Thoracic aorta (tissue), 2 donors: ENCODE results near the gene CWC27. TPM values are rescaled to one million over a fixed set of nuclear protein-coding genes. Genes with fewer than 3 reads are reported as not detected.

Source experiments
- ATAC-seq: fragments of 150-250 bp; one replicate; pipeline ENCODE4 v1.8.0; 2017; ENCODE audit warnings: low read depth; ENCODE audit not compliant: insufficient number of reproducible peaks, low FRiP score
- DNase-seq: peaks from one replicate; pipeline ENCODE4 v3.0.0-alpha.2; 2020; ENCODE audit warnings: low spot score
- H3K27ac ChIP-seq, 2 donors: fragments of 200-600 bp; sonication (generic); 1 replicate in 1 of 2; 2 replicates in 1 of 2; pipeline ENCODE4 v1.5.1; 2016; ENCODE audit warnings: mild to moderate bottlenecking in 2 of 2, moderate library complexity in 2 of 2
- H3K27me3 ChIP-seq: fragments of 200-600 bp; sonication (generic); replicated peaks from 2 replicates; pipeline ENCODE4 v1.6.0; 2016; ENCODE audit warnings: mild to moderate bottlenecking; ENCODE audit not compliant: insufficient read depth
- H3K36me3 ChIP-seq: fragments of 200-600 bp; sonication (generic); one replicate; pipeline ENCODE4 v1.5.1; 2016
- H3K4me1 ChIP-seq, 2 donors: fragments of 200-600 bp; sonication (generic); 1 replicate in 1 of 2; 2 replicates in 1 of 2; pipeline versions ENCODE4 v1.5.1 to v1.6.0; 2016; ENCODE audit warnings: low read depth in 2 of 2, mild to moderate bottlenecking in 1 of 2; ENCODE audit not compliant: control insufficient read depth in 1 of 2
- H3K4me3 ChIP-seq: fragments of 200-600 bp; sonication (generic); 2 replicates; pipeline ENCODE4 v1.5.1; 2016; ENCODE audit warnings: mild to moderate bottlenecking
- H3K9me3 ChIP-seq: fragments of 200-600 bp; sonication (generic); 2 replicates; pipeline ENCODE4 v1.5.1; 2016
- total RNA-seq, 2 donors: library from RNA; depleted of rRNA; stranded (reverse); fragments of >200 nt; gene quantifications; one replicate each; pipeline versions ENCODE4 v1.1.0 to v1.2.3, GENCODE V29; 2016
- TF ChIP-seq, protein P1 (sequence below): fragments of 200-600 bp; sonication (generic); IDR thresholded peaks from one replicate; pipeline ENCODE4 v1.5.1; 2019; ENCODE audit warnings: antibody characterized with exemption

The CWC27 gene
- total RNA-seq, 2 donors from 2014 or later, result 13.4 to 24.8 TPM

DNA sequence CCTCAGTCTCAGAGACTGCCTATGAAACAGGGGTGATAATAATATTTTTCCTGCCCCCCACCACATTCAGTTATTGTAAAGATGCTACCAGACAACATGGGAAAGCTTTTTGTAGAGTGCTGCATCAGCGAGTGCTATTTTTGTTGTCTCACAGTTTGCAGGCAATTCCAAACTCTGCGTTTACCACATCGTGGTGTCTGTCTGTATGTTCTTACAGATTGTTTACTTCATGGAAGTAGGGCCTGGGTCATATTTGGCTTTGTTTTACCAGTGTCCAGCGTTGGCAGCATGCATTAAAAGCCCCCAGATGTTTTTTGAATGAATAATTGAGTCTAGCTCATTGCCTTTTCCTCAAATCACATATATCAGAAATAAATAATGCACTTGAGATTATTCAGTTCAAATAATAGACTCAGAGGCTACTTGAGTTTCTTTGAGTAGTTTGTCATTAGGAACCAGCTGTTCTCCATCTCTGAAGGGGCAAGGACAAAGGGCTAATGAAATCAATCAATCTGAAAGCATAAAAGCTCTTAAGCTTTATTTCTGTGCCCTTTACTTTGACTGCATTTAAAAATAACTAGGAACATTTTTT is 243.7 kb downstream of the CWC27 start:
- DNase-seq (no peak), ATAC-seq (no peak)
- H3K36me3 ChIP-seq, result no peaks in the 10 kb centered on the region
- TF ChIP-seq, protein P1, sequence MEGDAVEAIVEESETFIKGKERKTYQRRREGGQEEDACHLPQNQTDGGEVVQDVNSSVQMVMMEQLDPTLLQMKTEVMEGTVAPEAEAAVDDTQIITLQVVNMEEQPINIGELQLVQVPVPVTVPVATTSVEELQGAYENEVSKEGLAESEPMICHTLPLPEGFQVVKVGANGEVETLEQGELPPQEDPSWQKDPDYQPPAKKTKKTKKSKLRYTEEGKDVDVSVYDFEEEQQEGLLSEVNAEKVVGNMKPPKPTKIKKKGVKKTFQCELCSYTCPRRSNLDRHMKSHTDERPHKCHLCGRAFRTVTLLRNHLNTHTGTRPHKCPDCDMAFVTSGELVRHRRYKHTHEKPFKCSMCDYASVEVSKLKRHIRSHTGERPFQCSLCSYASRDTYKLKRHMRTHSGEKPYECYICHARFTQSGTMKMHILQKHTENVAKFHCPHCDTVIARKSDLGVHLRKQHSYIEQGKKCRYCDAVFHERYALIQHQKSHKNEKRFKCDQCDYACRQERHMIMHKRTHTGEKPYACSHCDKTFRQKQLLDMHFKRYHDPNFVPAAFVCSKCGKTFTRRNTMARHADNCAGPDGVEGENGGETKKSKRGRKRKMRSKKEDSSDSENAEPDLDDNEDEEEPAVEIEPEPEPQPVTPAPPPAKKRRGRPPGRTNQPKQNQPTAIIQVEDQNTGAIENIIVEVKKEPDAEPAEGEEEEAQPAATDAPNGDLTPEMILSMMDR, result no peak
- H3K27ac ChIP-seq, result no peak overlapping the region
- no peaks in the 10 kb centered on the region for H3K27me3 ChIP-seq
- no peaks in the 10 kb centered on the region for H3K9me3 ChIP-seq
- no peak overlapping the region for H3K4me3 ChIP-seq
- H3K4me1 ChIP-seq, result peaks cover 0 to 3% of the 10 kb centered on the region in 2 donors

DNA sequence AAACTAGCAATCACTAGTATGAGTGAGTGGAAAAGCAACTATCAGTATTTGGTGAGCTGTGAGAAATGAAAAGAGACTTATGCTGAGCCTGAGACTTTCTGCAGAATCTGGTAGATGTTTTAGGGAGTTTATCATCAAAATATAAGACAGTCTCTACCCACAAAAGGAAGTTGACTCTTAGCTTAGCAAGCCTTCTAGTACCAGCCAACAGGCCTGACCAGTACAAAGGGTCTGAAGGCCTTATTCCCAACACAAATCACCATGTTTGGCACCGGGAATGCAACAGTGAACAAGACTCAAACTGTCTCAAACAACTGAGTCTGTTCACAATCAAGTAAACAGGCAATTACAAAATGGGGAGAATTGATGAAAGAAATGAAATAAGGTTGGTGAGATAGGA is 244.4 kb downstream of the CWC27 start:
- H3K4me1 ChIP-seq, result peaks cover 0 to 3% of the 10 kb centered on the region in 2 donors
- ATAC-seq, result no peak

DNA sequence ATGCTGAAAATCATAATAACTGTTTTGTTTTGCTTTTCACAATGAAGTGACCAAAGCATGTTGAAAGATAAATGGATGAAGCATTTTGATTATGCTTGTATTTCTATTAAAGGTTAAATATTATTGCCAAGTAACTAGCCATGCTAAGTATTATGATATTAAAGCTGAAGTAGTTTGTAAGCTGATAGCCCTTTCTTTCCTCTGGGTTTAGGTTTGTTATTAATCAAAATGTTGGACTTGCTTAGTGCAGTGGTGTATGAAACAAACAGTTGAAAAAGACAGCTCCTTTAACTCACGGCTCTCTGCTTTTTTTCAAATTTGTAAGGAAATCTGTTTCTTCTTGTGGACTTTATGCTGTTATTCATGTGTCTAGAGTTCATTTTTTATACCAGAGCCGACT is 246.0 kb downstream of the CWC27 start:
- Histone ChIP-seq H3K9me3 (no peaks in the 10 kb centered on the region), H3K4me3 (no peak overlapping the region), H3K27ac (no peak overlapping the region), H3K36me3 (no peaks in the 10 kb centered on the region), H3K27me3 (no peaks in the 10 kb centered on the region), H3K4me1 (peaks cover 0 to 3% of the 10 kb centered on the region in 2 donors)
- TF ChIP-seq, protein P1, result no peak
- no peak for ATAC-seq
- DNase-seq, result no peak

More for the DNA sequence above, 244.4 kb downstream of the CWC27 start:
- TF ChIP-seq, protein P1, result no peak
- Histone ChIP-seq H3K27me3 (no peaks in the 10 kb centered on the region), H3K9me3 (no peaks in the 10 kb centered on the region), H3K36me3 (no peaks in the 10 kb centered on the region), H3K27ac (no peak overlapping the region), H3K4me3 (no peak overlapping the region)
- no peak for DNase-seq

DNA sequence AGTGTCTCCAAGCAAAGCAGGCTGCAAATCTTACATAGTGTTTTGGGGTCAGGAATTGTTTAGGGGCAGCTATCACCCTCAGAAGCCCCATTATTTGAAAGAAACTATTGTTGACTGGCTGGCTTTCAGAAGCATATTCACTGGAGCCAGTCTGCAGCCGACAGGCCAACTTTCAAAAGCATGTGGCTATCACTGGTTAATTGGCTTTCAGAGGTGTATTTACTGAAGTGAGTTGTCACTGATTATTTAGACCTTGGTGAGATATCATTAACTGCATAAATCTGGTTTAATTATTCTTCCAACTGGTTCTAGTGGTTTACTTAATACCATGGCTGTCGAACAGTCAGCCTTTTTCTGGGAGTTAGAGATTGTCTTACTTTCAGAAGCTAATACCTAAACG is 247.0 kb downstream of the CWC27 start:
- no peak for DNase-seq
- H3K4me1 ChIP-seq, result peaks cover 0 to 3% of the 10 kb centered on the region in 2 donors
- no peak for ATAC-seq
- no peaks in the 10 kb centered on the region for H3K36me3 ChIP-seq
- TF ChIP-seq, protein P1, result no peak
- H3K27ac ChIP-seq, result no peak overlapping the region
- no peaks in the 10 kb centered on the region for H3K27me3 ChIP-seq
- no peaks in the 10 kb centered on the region for H3K9me3 ChIP-seq
- no peak overlapping the region for H3K4me3 ChIP-seq

DNA sequence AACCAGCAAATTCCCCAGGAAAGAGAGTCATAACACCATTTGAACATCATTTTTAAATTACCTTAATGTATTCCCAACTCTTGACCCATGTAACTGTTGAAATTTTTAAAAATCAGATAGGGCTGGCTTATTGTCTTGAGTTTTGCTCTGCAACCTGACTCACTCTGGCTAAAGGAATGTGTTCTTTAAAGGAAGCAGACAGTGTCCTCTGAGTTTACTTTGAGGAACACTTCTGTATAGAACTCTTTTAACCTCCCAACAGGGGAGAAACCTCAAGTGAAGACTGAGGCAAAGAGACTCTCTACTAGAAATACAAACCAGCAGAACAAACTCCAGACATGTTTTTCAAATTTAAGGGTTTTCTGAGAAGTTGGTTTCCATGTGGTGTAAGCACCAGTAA is 248.9 kb downstream of the CWC27 start:
- no peaks in the 10 kb centered on the region for H3K36me3 ChIP-seq
- no peak overlapping the region for H3K27ac ChIP-seq
- H3K4me1 ChIP-seq, result peaks cover 0 to 3% of the 10 kb centered on the region in 2 donors
- ATAC-seq (no peak), DNase-seq (no peak)
- H3K9me3 ChIP-seq, result no peaks in the 10 kb centered on the region
- TF ChIP-seq, protein P1, result no peak
- no peaks in the 10 kb centered on the region for H3K27me3 ChIP-seq
- no peak overlapping the region for H3K4me3 ChIP-seq
